Smooth muscle cell (in vitro differentiated cells): Measurements from ENCODE around the gene SRC. TPM values are rescaled to one million over a fixed set of nuclear protein-coding genes. Genes with fewer than 3 reads are reported as not detected.

Source experiments
- DNase-seq: peaks from one replicate; lab custom pipeline; 2025; ENCODE audit not compliant: unreplicated experiment; lab: John Stamatoyannopoulos, UW
- H2AFZ ChIP-seq: fragments of 200-600 bp; sonication (generic); 2 replicates; pipeline ENCODE4 v1.6.0; 2016; ENCODE audit warnings: antibody characterized with exemption, low read depth, mild to moderate bottlenecking
- H3F3A ChIP-seq: fragments of 200-600 bp; sonication (generic); 2 replicates; pipeline ENCODE4 v1.6.0; 2017; ENCODE audit warnings: antibody characterized with exemption, low read depth
- H3K27ac ChIP-seq: fragments of 200-600 bp; sonication (generic); 2 replicates; pipeline ENCODE4 v1.5.1; 2016; ENCODE audit warnings: low read depth, mild to moderate bottlenecking
- H3K27me3 ChIP-seq: fragments of 200-600 bp; sonication (generic); 2 replicates; pipeline ENCODE4 v1.6.1; 2016; ENCODE audit warnings: low read depth, mild to moderate bottlenecking
- H3K36me3 ChIP-seq: fragments of 200-600 bp; sonication (generic); 2 replicates; pipeline ENCODE4 v1.5.1; 2016; ENCODE audit warnings: low read depth
- H3K4me1 ChIP-seq: fragments of 200-600 bp; sonication (generic); 2 replicates; pipeline ENCODE4 v1.5.1; 2016; ENCODE audit warnings: low read depth
- H3K4me2 ChIP-seq: fragments of 200-600 bp; sonication (generic); 2 replicates; pipeline ENCODE4 v1.6.0; 2016; ENCODE audit warnings: mild to moderate bottlenecking
- H3K4me3 ChIP-seq: fragments of 200-600 bp; sonication (generic); 2 replicates; pipeline ENCODE4 v1.5.1; 2016; ENCODE audit warnings: mild to moderate bottlenecking
- H3K79me2 ChIP-seq: fragments of 200-600 bp; sonication (generic); 2 replicates; pipeline ENCODE4 v1.6.0; 2016; ENCODE audit warnings: low read depth, mild to moderate bottlenecking
- H3K9ac ChIP-seq: fragments of 200-600 bp; sonication (generic); 2 replicates; pipeline ENCODE4 v1.6.0; 2016; ENCODE audit warnings: low read depth
- H3K9me3 ChIP-seq: fragments of 200-600 bp; sonication (generic); replicated peaks from 2 replicates; pipeline ENCODE4 v1.5.1; 2016; ENCODE audit warnings: low read depth
- H4K20me1 ChIP-seq: fragments of 200-600 bp; sonication (generic); 2 replicates; pipeline ENCODE4 v1.6.0; 2016; ENCODE audit warnings: low read depth
- CTCF ChIP-seq: fragments of 200-600 bp; sonication (generic); IDR thresholded peaks from 2 replicates; pipeline ENCODE4 v1.5.1; 2017; ENCODE audit warnings: borderline replicate concordance, mild to moderate bottlenecking, antibody characterized with exemption; ENCODE audit not compliant: insufficient read depth, poor library complexity, severe bottlenecking
- WGBS: methylation state at CpG from one replicate; pipeline ENCODE4 v1.1.7; 2016; ENCODE audit warnings: low lambda C conversion rate; 5-methylcytosine and 5-hydroxymethylcytosine counted together
- polyA plus RNA-seq: library from polyadenylated mRNA; unstranded; fragments of >200 nt; fragmentation: Nextera tagmentation; extraction: Ambion mirVana; gene quantifications from 2 replicates; pipeline ENCODE4 v1.2.1, GENCODE V29; 2016
- total RNA-seq: library from RNA; depleted of rRNA; stranded (reverse); fragments of >200 nt; gene quantifications from 2 replicates; pipeline ENCODE4 v1.2.3, GENCODE V29; 2014

The SRC gene
- total and polyA plus RNA-seq, 2 experiments from 2014 or later: 26.0 to 36.5 TPM

GRCh38 chr20:37357481-37358365 lies 11.8 kb downstream of the SRC start:
- Histone ChIP-seq H3K36me3 (no peaks in the 10 kb centered on the region), H3K4me2 (no peak overlapping the region), H3K79me2 (peaks cover 98% of the 10 kb centered on the region), H3K4me1 (peaks cover 7% of the 10 kb centered on the region), H2AFZ (no peak overlapping the region), H3K27me3 (no peaks in the 10 kb centered on the region), H4K20me1 (peaks cover 100% of the 10 kb centered on the region), H3K9ac (no peak overlapping the region), H3F3A (no peaks in the 10 kb centered on the region), H3K4me3 (no peak overlapping the region), H3K9me3 (no peaks in the 10 kb centered on the region), H3K27ac (no peak overlapping the region)
- 94% methylated on average over 15 of the region's 15 CpGs for WGBS
- no peak for DNase-seq
- TF ChIP-seq CTCF: no peak

GRCh38 chr20:37358366-37359150 lies 12.6 kb downstream of the SRC start:
- H2AFZ ChIP-seq: no peak overlapping the region
- H3K27ac ChIP-seq: peak overlapping the region; percentile 28
- no peak for DNase-seq
- peaks cover 7% of the 10 kb centered on the region for H3K4me1 ChIP-seq
- no peaks in the 10 kb centered on the region for H3K36me3 ChIP-seq
- no peaks in the 10 kb centered on the region for H3K9me3 ChIP-seq
- H3K9ac ChIP-seq: no peak overlapping the region
- 88% methylated on average over 19 of the region's 23 CpGs for WGBS
- peaks cover 100% of the 10 kb centered on the region for H4K20me1 ChIP-seq
- peaks cover 97% of the 10 kb centered on the region for H3K79me2 ChIP-seq
- no peaks in the 10 kb centered on the region for H3F3A ChIP-seq
- H3K4me3 ChIP-seq: no peak overlapping the region
- no peak overlapping the region for H3K4me2 ChIP-seq
- TF ChIP-seq CTCF: no peak
- H3K27me3 ChIP-seq: no peaks in the 10 kb centered on the region

DNA sequence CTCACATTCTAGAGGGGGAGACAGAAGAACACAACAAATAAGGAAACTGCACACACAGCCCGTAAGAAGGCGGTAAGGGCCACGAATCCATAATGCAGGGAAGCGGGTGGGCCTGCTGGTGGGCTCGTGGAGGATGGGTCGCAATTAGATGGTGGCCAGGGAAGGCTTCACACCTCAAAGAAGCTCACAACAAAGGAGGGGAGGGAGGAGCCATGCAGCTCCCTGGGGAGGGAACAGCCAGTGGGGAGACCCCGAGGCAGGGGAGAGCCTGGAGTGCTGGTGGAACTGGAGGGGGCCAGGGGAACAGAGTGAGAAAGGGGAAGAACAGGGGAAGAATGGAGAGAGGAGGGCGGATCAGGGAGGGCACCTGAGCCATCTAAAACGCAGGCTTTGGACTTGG lies 13.4 kb downstream of the SRC start:
- Histone ChIP-seq H2AFZ (no peak overlapping the region), H3K4me3 (no peak overlapping the region), H3K27me3 (no peaks in the 10 kb centered on the region), H3K27ac (no peak overlapping the region), H3K79me2 (peaks cover 97% of the 10 kb centered on the region), H3F3A (no peaks in the 10 kb centered on the region), H3K4me1 (peaks cover 7% of the 10 kb centered on the region), H3K4me2 (no peak overlapping the region), H4K20me1 (peaks cover 100% of the 10 kb centered on the region), H3K36me3 (no peaks in the 10 kb centered on the region), H3K9ac (no peak overlapping the region), H3K9me3 (no peaks in the 10 kb centered on the region)
- 90% methylated on average over 9 of the region's 9 CpGs for WGBS
- no peak for DNase-seq
- TF ChIP-seq CTCF: no peak
